Left forelimb (tissue), 1 donor: Measurements from ENCODE around the gene MPPE1.
"Not testable (repeated sequence)": the region's sequence is repeated elsewhere in the genome, so short reads cannot be mapped to it uniquely, and the experiment has no call there.

Experiments
- DNase-seq: peaks from one replicate; pipeline ENCODE4 v3.0.0-alpha.2; 2018; ENCODE audit warnings: low spot score

Gene MPPE1

DNA sequence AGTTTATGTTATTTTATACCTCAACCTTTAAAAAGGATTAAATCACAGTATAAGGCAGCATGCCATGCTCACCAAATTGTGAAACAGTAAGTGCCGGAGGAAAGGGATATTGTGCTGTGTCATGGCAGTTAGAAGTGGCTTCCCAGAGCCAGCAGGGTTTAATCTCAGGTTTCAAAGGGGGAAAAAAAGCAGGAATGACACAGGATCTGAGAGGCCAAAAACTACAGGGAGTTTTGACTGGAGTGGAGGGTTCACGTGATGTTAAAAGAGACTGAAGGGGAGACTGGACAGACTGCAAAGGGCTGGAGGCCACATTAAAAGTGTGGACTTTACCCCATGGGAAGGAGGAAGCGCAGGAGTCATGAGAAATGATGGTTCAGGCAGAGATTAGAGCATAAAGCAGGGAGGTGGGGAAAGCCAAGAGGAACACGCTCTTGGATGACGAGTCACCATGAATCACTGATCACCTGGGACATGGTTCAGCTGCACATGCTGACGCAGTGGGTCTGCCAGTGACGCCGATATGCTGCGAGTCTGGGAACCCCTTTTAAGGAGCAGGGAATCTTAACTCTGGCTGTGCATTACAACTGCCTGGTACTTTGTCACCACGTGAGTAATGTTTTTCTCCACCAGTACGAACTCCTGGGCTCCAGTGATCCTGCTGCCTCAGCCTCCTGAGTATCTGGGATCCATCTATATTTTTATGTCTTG lies 50.8 kb downstream of the MPPE1 start:
- no peak for DNase-seq

DNA sequence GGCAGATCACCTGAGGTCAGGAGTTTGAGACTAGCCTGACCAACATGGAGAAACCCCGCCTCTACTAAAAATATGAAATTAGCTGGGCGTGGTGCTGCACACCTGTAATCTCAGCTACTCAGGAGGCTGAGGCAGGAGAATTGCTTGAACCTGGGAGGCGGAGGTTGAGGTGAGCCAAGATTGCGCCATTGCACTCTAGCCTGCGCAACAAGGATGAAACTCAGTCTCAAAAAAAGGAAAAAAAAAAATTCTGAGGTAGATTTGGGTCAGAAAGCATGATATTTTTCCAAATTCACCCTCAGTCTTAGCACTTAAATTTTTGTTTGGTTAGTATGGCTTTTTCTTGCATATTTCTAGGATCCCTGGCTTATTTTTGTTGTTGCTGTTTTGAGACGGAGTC lies 53.6 kb downstream of the MPPE1 start:
- not testable (repeated sequence) for DNase-seq

DNA sequence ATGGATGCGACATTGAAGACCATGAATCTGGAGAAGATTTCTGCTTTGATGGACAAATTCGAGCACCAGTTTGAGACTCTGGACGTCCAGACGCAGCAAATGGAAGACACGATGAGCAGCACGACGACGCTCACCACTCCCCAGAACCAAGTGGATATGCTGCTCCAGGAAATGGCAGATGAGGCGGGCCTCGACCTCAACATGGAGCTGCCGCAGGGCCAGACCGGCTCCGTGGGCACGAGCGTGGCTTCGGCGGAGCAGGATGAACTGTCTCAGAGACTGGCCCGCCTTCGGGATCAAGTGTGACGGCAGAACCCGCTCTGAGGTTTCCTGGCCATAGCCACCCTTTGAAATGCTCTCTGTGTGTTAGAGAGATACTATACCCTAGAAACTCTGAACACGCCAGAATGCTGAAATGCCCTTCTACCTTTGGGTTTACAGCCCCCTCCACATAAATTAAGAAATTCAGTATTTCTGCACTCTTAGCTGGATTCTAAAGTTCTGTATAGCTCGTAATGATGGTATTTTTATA lies 56.2 kb downstream of the MPPE1 start:
- DNase-seq: peak; percentile 70

DNA sequence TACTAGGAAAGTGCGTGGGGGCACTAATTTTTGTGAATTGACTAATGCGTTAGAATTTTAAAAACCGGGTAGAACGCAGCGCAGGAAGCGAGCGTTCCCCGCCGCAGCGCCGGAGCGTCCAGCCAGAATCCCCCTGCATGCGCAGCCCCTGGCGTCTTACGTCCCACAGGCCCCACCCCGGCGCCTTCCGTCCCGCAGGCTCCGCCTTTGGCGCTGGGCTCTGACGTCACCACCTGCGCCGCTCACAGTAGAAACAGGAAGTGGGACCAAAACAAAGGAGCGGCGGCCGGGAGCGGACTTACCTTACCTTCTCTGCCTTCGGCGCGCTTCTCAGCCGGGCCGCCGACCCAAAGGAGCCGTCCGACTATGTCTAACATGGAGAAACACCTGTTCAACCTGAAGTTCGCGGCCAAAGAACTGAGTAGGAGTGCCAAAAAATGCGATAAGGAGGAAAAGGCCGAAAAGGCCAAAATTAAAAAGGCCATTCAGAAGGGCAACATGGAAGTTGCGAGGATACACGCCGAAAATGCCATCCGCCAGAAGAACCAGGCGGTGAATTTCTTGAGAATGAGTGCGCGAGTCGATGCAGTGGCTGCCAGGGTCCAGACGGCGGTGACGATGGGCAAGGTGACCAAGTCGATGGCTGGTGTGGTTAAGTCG lies 56.8 kb downstream of the MPPE1 start, which contains the start of gene CHMP1B:
Gene CHMP1B, plus strand, starts transcription at position 268 of the 660 bp plus-strand sequence. Its CDS starts 99 bp downstream, at position 367.
- DNase-seq: peak; percentile 97

DNA sequence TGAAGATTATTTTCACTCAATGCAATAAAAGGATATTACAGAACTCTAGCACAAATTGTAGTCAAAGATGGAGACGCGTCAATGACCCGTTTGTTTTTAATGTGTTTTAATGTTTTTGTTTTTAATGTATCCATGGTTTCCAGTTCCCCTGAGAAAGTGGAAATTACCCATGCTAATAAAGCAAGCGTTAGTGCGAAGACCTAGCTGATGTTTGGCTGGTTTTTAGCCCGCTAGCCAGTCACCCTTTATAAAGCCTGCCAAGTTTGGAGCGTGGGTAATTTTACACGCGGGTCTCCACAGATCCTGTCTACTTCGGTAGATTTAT lies 57.3 kb downstream of the MPPE1 start:
- no peak for DNase-seq

DNA sequence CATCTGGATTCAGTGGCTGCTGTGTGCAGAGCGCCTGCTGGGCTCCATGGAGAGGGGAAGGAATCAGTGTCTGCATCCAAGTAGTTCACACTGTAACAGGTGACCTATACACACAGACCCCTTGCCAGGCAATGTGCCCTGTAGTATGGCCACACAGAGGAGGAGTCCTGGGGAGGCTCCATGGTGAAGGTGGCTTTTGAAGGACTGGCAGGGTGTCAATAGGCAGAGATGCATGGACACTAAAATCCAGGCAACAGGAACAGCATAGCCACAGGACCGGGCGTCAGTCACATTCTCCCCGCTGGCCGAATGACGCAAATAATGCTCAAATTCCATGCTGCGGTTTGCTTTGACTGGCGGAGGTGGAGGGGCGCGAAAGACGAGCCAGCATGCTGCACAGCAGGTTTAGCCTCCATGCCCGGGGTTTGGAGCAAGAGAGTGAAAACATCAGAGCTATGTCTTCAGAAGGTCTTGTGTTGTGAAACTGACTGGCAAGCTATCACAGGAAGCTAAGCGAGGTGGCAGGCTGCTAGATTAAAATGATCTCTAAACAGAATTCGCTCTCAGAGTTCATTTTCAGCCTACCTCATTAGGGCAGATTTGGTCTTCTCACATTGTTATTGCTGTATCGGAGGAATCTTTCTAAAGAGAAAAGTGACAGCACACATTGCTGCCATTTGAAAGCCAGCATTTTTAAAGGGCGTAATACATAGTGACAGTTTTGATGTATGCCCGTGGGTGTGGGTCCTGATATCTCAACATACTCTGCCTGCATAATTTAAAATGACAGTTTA lies 58.1 kb downstream of the MPPE1 start:
- peak; percentile 79 for DNase-seq

DNA sequence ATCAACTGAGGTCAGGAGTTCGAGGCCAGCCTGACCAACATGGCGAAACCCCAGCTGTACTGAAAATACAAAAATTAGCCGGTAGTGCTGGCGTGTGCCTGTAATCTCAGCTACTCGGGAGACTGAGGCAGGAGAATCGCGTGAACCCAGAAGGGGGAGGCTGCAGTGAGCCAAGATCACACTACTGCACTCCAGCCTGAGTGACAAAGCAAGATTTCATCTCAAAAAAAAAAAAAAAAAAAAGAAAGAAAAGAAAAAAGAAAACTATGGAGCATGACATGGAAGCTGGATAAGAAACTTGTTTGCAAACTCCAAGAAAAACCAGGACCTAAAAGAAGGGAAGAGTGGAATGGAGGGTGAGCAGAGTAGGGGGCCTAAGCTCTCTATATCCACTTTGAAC lies 58.8 kb downstream of the MPPE1 start:
- no peak for DNase-seq

DNA sequence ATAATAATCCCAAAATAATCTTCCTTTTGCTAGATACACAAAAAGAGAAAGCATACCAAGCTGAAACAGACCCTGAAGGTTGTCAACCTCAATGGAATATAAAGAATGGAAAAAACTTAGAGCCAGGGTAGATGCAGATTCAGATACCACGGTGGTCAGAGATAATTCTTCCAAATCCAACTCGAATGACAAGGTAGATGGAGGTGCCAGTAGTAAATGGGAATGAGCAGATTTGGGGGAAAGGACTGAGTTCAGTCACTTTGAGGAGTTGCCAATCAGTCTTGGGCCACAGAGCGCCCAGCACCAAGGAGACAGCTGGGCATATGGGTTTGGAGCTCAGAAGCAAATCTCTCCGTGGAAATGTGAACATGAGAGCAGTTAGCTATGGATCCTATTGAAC lies 60.3 kb downstream of the MPPE1 start:
- DNase-seq: no peak

DNA sequence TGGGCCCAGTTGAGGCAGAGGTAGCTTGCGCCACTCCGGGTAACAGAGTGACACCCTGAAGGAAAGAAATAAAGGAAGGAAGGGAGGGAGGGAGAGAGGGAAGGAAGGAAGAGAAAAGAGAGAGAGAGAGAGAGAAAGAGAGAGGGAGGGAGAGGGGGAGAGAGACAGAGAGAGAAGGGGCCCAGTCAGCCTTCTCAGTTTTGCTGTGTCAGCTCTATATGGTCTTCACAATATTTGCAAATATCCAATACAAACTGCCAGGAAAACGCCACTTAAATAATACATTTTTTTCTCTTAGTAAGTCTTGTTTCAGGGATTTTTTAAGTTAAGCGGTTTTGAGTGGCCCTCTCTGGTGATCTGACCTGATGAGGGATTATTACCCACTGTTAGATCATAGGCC lies 62.5 kb downstream of the MPPE1 start:
- no peak for DNase-seq

DNA sequence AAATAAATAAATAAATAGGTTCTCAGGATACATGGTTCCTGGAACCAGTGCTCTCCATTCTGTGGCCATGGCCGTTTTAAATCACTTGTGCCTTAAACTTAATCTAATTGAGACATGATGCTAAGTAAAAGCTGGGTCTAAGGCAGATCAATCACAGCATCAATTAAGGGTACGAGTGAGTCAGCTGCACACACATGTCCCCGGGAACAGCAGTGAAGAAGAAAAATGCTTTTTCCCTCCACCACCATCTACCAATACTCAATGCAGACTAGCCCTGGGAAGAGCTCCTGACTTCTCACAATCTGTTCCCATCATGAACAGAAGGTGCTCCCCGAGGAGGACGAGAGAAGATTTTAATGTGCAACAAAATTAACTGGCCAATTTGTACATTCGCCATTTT lies 63.7 kb downstream of the MPPE1 start:
- no peak for DNase-seq

DNA sequence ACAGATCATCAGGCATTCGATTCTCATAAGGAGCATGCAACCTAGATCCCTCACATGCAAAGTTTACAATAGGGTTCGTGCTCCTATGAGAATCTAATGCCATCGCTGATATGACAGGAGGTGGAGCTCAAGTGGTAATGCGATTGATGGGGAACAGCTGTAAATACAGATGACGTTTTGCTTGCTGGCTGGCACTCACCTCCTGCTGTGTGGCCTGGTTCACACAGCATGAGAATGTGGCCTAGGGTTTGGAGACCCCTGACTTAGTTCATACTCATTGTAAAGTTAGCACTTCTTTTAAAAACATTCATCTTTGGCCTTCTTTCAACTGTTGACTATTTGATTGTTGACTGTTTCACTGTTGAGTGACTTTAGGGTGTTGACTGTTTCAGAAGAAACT lies 65.6 kb downstream of the MPPE1 start:
- no peak for DNase-seq

DNA sequence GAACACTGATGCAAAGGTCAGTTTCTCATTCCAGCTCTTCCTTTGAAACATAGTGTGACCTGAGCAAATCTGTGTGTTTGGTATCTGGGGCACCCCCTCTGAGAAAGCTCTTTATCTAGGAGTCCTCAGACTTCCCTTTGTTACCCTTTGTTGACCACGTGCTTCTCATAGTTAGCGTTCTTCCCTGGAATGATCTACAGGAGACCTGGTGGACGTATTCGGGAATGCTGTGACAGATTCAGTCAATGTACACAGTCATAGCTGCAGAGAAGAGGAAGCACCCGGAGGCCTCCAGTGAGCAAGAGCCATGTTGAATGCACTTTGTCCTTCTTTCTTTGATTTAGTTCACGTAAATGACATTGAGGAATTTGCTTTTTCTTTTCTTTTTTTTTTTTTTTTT lies 67.6 kb downstream of the MPPE1 start:
- no peak for DNase-seq

DNA sequence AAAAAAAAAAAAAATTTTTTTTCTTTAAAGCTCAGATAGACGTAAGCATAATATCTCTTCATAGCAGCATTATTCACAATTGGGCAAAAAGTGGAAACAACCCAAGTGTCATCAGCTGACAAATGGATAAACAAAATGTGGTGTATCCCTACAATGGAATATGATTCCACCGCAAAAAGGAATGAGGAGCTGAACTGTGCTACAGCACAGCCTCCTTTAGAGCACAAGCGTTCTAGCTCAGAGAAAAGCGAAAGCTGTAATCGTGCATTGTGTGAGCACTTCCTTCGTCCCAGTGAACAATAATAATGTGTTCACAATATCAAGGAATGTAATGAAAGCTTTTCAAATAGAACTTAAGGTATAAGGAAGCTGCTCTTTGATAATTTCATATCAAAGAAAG lies 68.6 kb downstream of the MPPE1 start:
- no peak for DNase-seq

DNA sequence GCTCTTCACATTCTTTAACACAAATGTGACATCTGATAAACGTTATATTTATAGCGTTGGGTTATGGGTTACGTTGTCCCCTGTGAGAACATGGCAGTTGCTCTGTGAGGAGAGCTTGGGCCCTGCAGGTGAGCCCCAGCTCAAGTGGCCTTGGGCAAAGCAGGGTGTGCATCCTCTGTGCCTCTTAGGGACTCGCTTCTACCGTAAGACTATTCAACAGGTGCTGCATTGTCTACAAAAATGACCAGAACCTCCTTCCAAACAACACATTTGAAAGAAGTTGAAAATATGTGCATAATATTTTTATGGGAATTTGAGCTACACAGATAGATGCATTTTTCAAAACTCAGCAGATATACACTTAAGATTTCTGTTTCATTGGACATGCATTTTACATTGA lies 73.3 kb downstream of the MPPE1 start:
- no peak for DNase-seq
